ENCODE measurements around the gene TOGARAM2.

The TOGARAM2 gene

GRCh38 chr2:28949617-28950305 is 31.3 kb upstream of the TOGARAM2 start:
- H3K4me3 ChIP-seq (ENCODE audit: low read depth, low read length), result no peak overlapping the region
- TF ChIP-seq CTCF (IDR thresholded peaks at IDR 0.05; ENCODE audit: low read depth, low read length), result no peak
- DNase-seq (ENCODE audit: low read depth, low spot score), result no peak
- in situ Hi-C loops (cut with HindIII; ENCODE audit: low sequenced_read_pairs), result no loop called here

GRCh38 chr2:28950941-28951630 is 30.0 kb upstream of the TOGARAM2 start:
- TF ChIP-seq CTCF (IDR thresholded peaks at IDR 0.05; ENCODE audit: low read depth, low read length), result no peak
- in situ Hi-C loops (cut with HindIII; ENCODE audit: low sequenced_read_pairs), result no loop called here
- no peak for DNase-seq (ENCODE audit: low read depth, low spot score)
- no peak overlapping the region for H3K4me3 ChIP-seq (ENCODE audit: low read depth, low read length)

- TF ChIP-seq CTCF (IDR thresholded peaks at IDR 0.05; ENCODE audit: low read depth, low read length), result no peak
- DNase-seq (ENCODE audit: low read depth, low spot score), result no peak
- in situ Hi-C loops (cut with HindIII; ENCODE audit: low sequenced_read_pairs), result no loop called here
- no peak overlapping the region for H3K4me3 ChIP-seq (ENCODE audit: low read depth, low read length)
Observed at GRCh38 chr2:28951910-28952835, 28.9 kb upstream of the TOGARAM2 start.

- no peak for DNase-seq (ENCODE audit: low read depth, low spot score)
- H3K4me3 ChIP-seq (ENCODE audit: low read depth, low read length), result no peak overlapping the region
- no peak for TF ChIP-seq CTCF (IDR thresholded peaks at IDR 0.05; ENCODE audit: low read depth, low read length)
- in situ Hi-C loops (cut with HindIII; ENCODE audit: low sequenced_read_pairs), result no loop called here
Observed at GRCh38 chr2:28952836-28953211, 28.3 kb upstream of the TOGARAM2 start.

GRCh38 chr2:28955467-28955866 is 25.6 kb upstream of the TOGARAM2 start:
- in situ Hi-C loops (cut with HindIII; ENCODE audit: low sequenced_read_pairs), result no loop called here
- TF ChIP-seq CTCF (IDR thresholded peaks at IDR 0.05; ENCODE audit: low read depth, low read length), result no peak
- DNase-seq (ENCODE audit: low read depth, low spot score), result no peak
- H3K4me3 ChIP-seq (ENCODE audit: low read depth, low read length), result no peak overlapping the region

- in situ Hi-C loops (cut with HindIII; ENCODE audit: low sequenced_read_pairs), result no loop called here
- peak; percentile 40 for TF ChIP-seq CTCF (IDR thresholded peaks at IDR 0.05; ENCODE audit: low read depth, low read length)
- DNase-seq (ENCODE audit: low read depth, low spot score), result no peak
- no peak overlapping the region for H3K4me3 ChIP-seq (ENCODE audit: low read depth, low read length)
Observed at GRCh38 chr2:28956415-28956826, 24.7 kb upstream of the TOGARAM2 start.
